HepG2 (cell line): ENCODE measurements around the gene CDA. TPM values are rescaled to one million over a fixed set of nuclear protein-coding genes. Genes with fewer than 3 reads are reported as not detected.

Experiments
- ADNP ChIP-seq: sonication (generic); formaldehyde crosslinking; IDR thresholded peaks from 2 replicates; pipeline ENCODE4 v1.4.0; 2020; ENCODE audit warnings: missing genetic modification reagents
- MATR3 ChIP-seq: sonication (generic); formaldehyde crosslinking; IDR thresholded peaks from 2 replicates; pipeline ENCODE4 v1.4.0; 2020; ENCODE audit warnings: missing genetic modification reagents
- PHF21A ChIP-seq: sonication (generic); formaldehyde crosslinking; IDR thresholded peaks from 2 replicates; pipeline ENCODE4 v1.5.0; 2020; ENCODE audit warnings: mild to moderate bottlenecking, missing genetic modification reagents
- SMC3 ChIP-seq: IDR thresholded peaks from 2 replicates; pipeline ENCODE4 v1.6.1; 2011; ENCODE audit warnings: low read length, improper control_type of control experiment
- STAG1 ChIP-seq: sonication (generic); formaldehyde crosslinking; IDR thresholded peaks from 2 replicates; pipeline ENCODE4 v1.4.0; 2020; ENCODE audit warnings: missing genetic modification reagents
- TAF1 ChIP-seq: sonication (generic); formaldehyde crosslinking; IDR thresholded peaks from 2 replicates; pipeline ENCODE4 v1.4.0; 2020; ENCODE audit warnings: missing genetic modification reagents
- ZNF557 ChIP-seq: sonication (generic); formaldehyde crosslinking; IDR thresholded peaks from 2 replicates; pipeline ENCODE4 v1.4.0; 2020; ENCODE audit warnings: missing genetic modification reagents
- ZNF644 ChIP-seq: IDR thresholded peaks from 2 replicates; pipeline ENCODE4 v1.6.1; 2016; ENCODE audit warnings: low read depth
- ZNF746 ChIP-seq: sonication (generic); formaldehyde crosslinking; IDR thresholded peaks from 2 replicates; pipeline ENCODE4 v1.8.0; 2022; ENCODE audit warnings: mild to moderate bottlenecking, missing genetic modification reagents
- ZNF75D ChIP-seq: sonication (generic); formaldehyde crosslinking; IDR thresholded peaks from 2 replicates; pipeline ENCODE4 v1.8.1; 2023; ENCODE audit warnings: missing genetic modification reagents, mild to moderate bottlenecking, borderline replicate concordance
- ZZZ3 ChIP-seq: sonication (generic); formaldehyde crosslinking; IDR thresholded peaks from 2 replicates; pipeline ENCODE4 v1.4.0; 2020; ENCODE audit warnings: missing genetic modification reagents, mild to moderate bottlenecking, borderline replicate concordance
- polyA plus RNA-seq, 8 experiments: library from polyadenylated mRNA; depleted of rRNA in 3 of 8; stranded (reverse) in 7 of 8; unstranded in 1 of 8; fragments of >200 nt; fragmentation: Illumina TruSeq in 4 of 8; extraction: Trizol in 4 of 8; gene quantifications; 2 replicates each; pipeline versions ENCODE4 v1.2.1 to v1.2.3, GENCODE V29; 2011 to 2016; ENCODE audit warnings: low read depth in 4 of 8, missing spikeins in 1 of 8, mixed read lengths in 1 of 8; ENCODE audit not compliant: insufficient read depth in 1 of 8
- total RNA-seq, 5 experiments: library from RNA; depleted of rRNA; stranded (reverse); fragments of >200 nt; fragmentation: Illumina TruSeq; extraction: Trizol; gene quantifications; 2 replicates each; pipeline ENCODE4 v1.2.3, GENCODE V29; 2016; ENCODE audit warnings: low read depth in 1 of 5
- TF ChIP-seq, protein P1 (sequence below): sonication (generic); formaldehyde crosslinking; IDR thresholded peaks from 2 replicates; pipeline ENCODE4 v1.4.0; 2020; ENCODE audit warnings: mild to moderate bottlenecking, missing genetic modification reagents
- TF ChIP-seq, protein P2 (sequence below): sonication (generic); formaldehyde crosslinking; conservative IDR thresholded peaks from 2 replicates; pipeline ENCODE4 v1.8.1; 2023; ENCODE audit warnings: missing genetic modification reagents
- TF ChIP-seq, protein P3 (sequence below): sonication (generic); formaldehyde crosslinking; IDR thresholded peaks from 2 replicates; pipeline ENCODE4 v1.4.0; 2020; ENCODE audit warnings: missing genetic modification reagents
- TF ChIP-seq, protein P4 (sequence below): sonication (generic); formaldehyde crosslinking; IDR thresholded peaks from one replicate; pipeline ENCODE4 v1.5.1; 2020; ENCODE audit warnings: mild to moderate bottlenecking, missing genetic modification reagents; ENCODE audit errors: not compliant biosample characterization
- TF ChIP-seq, protein P5 (sequence below): sonication (generic); formaldehyde crosslinking; IDR thresholded peaks from 2 replicates; pipeline ENCODE4 v1.8.0; 2022; ENCODE audit warnings: mild to moderate bottlenecking, missing genetic modification reagents, borderline replicate concordance

The CDA gene
- total and polyA plus RNA-seq, 2 of the 13 experiments (the other 11 are each of a cell fraction or from before 2014, with no cell fraction given): 0.66 to 2.1 TPM

DNA sequence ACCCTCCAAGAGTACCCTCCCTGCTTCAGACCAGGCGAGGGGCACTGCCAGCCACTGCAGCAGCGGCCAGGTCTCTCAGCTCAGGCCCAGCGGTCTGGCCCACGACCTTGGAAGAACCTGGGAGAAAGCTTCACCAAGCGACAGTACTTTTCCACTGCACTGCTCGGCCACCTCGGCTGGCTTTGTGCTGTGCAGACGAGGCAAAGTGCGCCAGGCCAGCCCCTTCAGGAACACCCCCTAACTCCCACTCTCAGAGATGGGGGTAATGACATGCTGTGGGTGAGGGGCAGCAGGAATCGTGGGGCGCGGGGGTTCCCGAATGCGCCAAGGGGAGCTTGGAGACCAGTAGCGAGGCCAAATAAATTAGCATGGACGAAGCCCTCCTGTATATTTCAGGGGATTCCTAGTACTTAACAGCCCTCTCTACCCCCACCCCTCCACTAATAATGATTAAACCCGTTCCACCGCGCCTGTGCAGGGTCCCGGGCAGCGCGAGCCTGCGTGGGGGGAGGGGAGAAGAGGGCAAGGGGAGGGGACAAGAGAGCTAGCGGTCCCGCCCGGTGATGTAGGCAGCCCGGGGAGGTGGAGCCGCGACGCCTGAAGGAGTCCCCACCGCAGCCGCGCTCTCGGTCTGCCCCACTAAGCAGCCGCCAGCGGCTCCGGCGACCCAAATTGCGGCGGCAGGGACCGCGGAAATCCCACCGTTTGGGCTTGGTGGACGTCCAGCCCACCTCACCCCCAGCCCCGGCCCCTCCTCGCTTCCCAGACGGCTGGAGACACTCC, 36.8 kb upstream of the CDA start, which contains the start of gene FAM43B (continued):
- TF ChIP-seq, protein P1, sequence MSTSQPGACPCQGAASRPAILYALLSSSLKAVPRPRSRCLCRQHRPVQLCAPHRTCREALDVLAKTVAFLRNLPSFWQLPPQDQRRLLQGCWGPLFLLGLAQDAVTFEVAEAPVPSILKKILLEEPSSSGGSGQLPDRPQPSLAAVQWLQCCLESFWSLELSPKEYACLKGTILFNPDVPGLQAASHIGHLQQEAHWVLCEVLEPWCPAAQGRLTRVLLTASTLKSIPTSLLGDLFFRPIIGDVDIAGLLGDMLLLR (CRISPR knock-in tag): no peak
- TF ChIP-seq ZNF644 (CRISPR knock-in tag): no peak
- TF ChIP-seq SMC3: no peak
- TF ChIP-seq PHF21A (CRISPR knock-in tag): peak; percentile 86
- TF ChIP-seq, protein P2, sequence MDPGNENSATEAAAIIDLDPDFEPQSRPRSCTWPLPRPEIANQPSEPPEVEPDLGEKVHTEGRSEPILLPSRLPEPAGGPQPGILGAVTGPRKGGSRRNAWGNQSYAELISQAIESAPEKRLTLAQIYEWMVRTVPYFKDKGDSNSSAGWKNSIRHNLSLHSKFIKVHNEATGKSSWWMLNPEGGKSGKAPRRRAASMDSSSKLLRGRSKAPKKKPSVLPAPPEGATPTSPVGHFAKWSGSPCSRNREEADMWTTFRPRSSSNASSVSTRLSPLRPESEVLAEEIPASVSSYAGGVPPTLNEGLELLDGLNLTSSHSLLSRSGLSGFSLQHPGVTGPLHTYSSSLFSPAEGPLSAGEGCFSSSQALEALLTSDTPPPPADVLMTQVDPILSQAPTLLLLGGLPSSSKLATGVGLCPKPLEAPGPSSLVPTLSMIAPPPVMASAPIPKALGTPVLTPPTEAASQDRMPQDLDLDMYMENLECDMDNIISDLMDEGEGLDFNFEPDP: no peak
- TF ChIP-seq ZNF75D (CRISPR knock-in tag): no peak
- peak; percentile 44; the same call in 1 of the 2 replicates for TF ChIP-seq ZNF746 (CRISPR knock-in tag)
- TF ChIP-seq, protein P3, sequence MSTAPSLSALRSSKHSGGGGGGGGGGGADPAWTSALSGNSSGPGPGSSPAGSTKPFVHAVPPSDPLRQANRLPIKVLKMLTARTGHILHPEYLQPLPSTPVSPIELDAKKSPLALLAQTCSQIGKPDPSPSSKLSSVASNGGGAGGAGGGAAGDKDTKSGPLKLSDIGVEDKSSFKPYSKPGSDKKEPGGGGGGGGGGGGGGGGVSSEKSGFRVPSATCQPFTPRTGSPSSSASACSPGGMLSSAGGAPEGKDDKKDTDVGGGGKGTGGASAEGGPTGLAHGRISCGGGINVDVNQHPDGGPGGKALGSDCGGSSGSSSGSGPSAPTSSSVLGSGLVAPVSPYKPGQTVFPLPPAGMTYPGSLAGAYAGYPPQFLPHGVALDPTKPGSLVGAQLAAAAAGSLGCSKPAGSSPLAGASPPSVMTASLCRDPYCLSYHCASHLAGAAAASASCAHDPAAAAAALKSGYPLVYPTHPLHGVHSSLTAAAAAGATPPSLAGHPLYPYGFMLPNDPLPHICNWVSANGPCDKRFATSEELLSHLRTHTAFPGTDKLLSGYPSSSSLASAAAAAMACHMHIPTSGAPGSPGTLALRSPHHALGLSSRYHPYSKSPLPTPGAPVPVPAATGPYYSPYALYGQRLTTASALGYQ (CRISPR knock-in tag): no peak
- peak; percentile 95 for TF ChIP-seq TAF1
- TF ChIP-seq ZNF557 (CRISPR knock-in tag): no peak; the same call in 1 of the 2 replicates
- no peak for TF ChIP-seq ZZZ3 (CRISPR knock-in tag)
- TF ChIP-seq, protein P4, sequence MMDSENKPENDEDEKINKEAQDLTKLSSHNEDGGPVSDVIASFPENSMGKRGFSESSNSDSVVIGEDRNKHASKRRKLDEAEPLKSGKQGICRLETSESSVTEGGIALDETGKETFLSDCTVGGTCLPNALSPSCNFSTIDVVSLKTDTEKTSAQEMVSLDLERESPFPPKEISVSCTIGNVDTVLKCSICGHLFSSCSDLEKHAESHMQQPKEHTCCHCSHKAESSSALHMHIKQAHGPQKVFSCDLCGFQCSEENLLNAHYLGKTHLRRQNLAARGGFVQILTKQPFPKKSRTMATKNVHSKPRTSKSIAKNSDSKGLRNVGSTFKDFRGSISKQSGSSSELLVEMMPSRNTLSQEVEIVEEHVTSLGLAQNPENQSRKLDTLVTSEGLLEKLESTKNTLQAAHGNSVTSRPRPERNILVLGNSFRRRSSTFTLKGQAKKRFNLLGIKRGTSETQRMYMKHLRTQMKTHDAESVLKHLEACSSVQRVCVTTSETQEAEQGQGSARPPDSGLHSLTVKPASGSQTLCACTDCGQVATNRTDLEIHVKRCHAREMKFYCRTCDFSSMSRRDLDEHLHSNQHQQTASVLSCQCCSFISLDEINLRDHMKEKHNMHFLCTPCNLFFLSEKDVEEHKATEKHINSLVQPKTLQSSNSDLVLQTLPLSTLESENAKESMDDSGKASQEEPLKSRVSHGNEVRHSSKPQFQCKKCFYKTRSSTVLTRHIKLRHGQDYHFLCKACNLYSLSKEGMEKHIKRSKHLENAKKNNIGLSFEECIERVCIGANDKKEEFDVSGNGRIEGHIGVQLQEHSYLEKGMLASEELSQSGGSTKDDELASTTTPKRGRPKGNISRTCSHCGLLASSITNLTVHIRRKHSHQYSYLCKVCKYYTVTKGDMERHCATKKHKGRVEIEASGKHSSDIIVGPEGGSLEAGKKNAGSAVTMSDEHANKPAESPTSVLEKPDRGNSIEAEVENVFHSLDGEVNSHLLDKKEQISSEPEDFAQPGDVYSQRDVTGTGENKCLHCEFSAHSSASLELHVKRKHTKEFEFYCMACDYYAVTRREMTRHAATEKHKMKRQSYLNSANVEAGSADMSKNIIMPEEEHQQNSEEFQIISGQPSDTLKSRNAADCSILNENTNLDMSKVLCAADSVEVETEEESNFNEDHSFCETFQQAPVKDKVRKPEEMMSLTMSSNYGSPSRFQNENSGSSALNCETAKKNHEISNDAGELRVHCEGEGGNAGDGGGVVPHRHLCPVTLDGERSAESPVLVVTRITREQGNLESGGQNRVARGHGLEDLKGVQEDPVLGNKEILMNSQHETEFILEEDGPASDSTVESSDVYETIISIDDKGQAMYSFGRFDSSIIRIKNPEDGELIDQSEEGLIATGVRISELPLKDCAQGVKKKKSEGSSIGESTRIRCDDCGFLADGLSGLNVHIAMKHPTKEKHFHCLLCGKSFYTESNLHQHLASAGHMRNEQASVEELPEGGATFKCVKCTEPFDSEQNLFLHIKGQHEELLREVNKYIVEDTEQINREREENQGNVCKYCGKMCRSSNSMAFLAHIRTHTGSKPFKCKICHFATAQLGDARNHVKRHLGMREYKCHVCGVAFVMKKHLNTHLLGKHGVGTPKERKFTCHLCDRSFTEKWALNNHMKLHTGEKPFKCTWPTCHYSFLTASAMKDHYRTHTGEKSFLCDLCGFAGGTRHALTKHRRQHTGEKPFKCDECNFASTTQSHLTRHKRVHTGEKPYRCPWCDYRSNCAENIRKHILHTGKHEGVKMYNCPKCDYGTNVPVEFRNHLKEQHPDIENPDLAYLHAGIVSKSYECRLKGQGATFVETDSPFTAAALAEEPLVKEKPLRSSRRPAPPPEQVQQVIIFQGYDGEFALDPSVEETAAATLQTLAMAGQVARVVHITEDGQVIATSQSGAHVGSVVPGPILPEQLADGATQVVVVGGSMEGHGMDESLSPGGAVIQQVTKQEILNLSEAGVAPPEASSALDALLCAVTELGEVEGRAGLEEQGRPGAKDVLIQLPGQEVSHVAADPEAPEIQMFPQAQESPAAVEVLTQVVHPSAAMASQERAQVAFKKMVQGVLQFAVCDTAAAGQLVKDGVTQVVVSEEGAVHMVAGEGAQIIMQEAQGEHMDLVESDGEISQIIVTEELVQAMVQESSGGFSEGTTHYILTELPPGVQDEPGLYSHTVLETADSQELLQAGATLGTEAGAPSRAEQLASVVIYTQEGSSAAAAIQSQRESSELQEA: no peak
- no peak for TF ChIP-seq STAG1
- no peak for TF ChIP-seq ADNP (CRISPR knock-in tag)
- TF ChIP-seq, protein P5, sequence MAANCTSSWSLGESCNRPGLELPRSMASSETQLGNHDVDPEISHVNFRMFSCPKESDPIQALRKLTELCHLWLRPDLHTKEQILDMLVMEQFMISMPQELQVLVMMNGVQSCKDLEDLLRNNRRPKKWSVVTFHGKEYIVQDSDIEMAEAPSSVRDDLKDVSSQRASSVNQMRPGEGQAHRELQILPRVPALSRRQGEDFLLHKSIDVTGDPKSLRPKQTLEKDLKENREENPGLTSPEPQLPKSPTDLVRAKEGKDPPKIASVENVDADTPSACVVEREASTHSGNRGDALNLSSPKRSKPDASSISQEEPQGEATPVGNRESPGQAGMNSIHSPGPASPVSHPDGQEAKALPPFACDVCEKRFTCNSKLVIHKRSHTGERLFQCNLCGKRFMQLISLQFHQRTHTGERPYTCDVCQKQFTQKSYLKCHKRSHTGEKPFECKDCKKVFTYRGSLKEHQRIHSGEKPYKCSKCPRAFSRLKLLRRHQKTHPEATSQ: no peak
- TF ChIP-seq MATR3: no peak
